Testis (tissue), 2 donors: ENCODE results near the gene SLC39A3.

ENCODE experiments used
- POLR2A ChIP-seq: fragments of 450-650 bp; IDR thresholded peaks from one replicate; pipeline ENCODE4 v1.6.1; 2017; ENCODE audit warnings: antibody characterized with exemption, mild to moderate bottlenecking, moderate library complexity
- TF ChIP-seq, protein P1 (sequence below), 3 experiments: fragments of 450-650 bp in 2 of 3; fragments of 200-600 bp in 1 of 3; sonication (generic) in 1 of 3; IDR thresholded peaks; one replicate each; pipeline ENCODE4 v1.5.1; 2016 to 2019; ENCODE audit warnings: antibody characterized with exemption in 3 of 3, mild to moderate bottlenecking in 2 of 3, moderate library complexity in 1 of 3

DNA sequence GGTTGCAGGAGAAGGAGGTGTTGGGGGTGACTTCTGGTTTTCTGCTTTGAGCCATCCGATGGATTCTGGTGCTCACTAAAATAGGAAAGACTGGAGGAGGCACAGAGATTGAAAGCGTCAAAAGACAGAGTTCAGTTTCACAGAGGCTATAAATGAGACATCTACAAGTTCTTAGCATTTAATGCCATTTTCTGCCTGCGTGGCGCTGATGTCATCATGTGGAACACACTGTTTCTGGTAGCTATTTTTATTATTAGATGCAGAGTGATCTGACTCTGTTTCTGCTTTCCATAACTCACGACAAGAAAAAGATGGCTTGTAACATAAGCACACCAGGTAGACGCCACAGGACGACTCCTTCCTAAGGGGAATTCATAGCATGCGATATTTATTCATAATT is 3.3 kb upstream of the SLC39A3 start:
- TF ChIP-seq, protein P1, sequence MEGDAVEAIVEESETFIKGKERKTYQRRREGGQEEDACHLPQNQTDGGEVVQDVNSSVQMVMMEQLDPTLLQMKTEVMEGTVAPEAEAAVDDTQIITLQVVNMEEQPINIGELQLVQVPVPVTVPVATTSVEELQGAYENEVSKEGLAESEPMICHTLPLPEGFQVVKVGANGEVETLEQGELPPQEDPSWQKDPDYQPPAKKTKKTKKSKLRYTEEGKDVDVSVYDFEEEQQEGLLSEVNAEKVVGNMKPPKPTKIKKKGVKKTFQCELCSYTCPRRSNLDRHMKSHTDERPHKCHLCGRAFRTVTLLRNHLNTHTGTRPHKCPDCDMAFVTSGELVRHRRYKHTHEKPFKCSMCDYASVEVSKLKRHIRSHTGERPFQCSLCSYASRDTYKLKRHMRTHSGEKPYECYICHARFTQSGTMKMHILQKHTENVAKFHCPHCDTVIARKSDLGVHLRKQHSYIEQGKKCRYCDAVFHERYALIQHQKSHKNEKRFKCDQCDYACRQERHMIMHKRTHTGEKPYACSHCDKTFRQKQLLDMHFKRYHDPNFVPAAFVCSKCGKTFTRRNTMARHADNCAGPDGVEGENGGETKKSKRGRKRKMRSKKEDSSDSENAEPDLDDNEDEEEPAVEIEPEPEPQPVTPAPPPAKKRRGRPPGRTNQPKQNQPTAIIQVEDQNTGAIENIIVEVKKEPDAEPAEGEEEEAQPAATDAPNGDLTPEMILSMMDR (IDR thresholded peaks at IDR 0.05) = no peak
- TF ChIP-seq POLR2A = no peak
